B cell (primary cell): ENCODE results near the gene ZFPM1. TPM values are rescaled to one million over a fixed set of nuclear protein-coding genes. Genes with fewer than 3 reads are reported as not detected.

ENCODE experiments used
- ATAC-seq: fragments of 200-7000 bp; cut with Tn5 transposase; one replicate; pipeline ENCODE4 v1.10.0; 2021; ENCODE audit warnings: low read depth, mild to moderate bottlenecking, moderate number of reproducible peaks, moderate library complexity
- CTCF ChIA-PET: fragments of 350-600 bp; sonication (Branson Sonifier 250); formaldehyde crosslinking; loops from one replicate; lab custom pipeline; 2021; ENCODE audit warnings: antibody characterized with exemption, inconsistent platforms; lab: Charles Lee
- POLR2A ChIA-PET: fragments of 350-600 bp; sonication (Branson Sonifier 250); formaldehyde crosslinking; loops from one replicate; lab custom pipeline; 2021; ENCODE audit warnings: antibody characterized with exemption; lab: Charles Lee
- DNase-seq: peaks from one replicate; pipeline ENCODE4 v3.0.0; 2013
- H2AFZ ChIP-seq: 2 replicates; pipeline ENCODE4 v1.6.1; 2012; ENCODE audit warnings: mild to moderate bottlenecking, low read depth, low read length; ENCODE audit not compliant: insufficient read depth, poor library complexity, severe bottlenecking
- H3K27ac ChIP-seq, 2 donors: 1 replicate in 1 of 2; 2 replicates in 1 of 2; pipeline ENCODE4 v1.5.1; 2012 to 2013; ENCODE audit warnings: low read length in 2 of 2, mild to moderate bottlenecking in 2 of 2, moderate library complexity in 1 of 2
- H3K27me3 ChIP-seq, 4 experiments: fragments of 200-600 bp in 1 of 4; sonication (generic) in 1 of 4; replicated peaks in 1 of 4; 1 replicate in 2 of 4; 2 replicates in 2 of 4; pipeline versions ENCODE4 v1.6.1 to v1.7.0; 2013 to 2016; ENCODE audit warnings: low read length in 3 of 4, mild to moderate bottlenecking in 2 of 4, mixed read lengths in 1 of 4, moderate library complexity in 1 of 4; ENCODE audit not compliant: insufficient read depth in 4 of 4, control insufficient read depth in 3 of 4; ENCODE audit errors: control extremely low read depth in 1 of 4
- H3K36me3 ChIP-seq, 2 experiments: replicated peaks in 1 of 2; 1 replicate in 1 of 2; 2 replicates in 1 of 2; pipeline versions ENCODE4 v1.6.1 to v1.7.1; 2013; ENCODE audit warnings: low read length in 1 of 2; ENCODE audit not compliant: insufficient read depth in 2 of 2, control insufficient read depth in 1 of 2; ENCODE audit errors: control extremely low read depth in 1 of 2, extremely low read depth in 1 of 2
- H3K4me1 ChIP-seq, 2 donors: fragments of 200-600 bp in 1 of 2; sonication (generic) in 1 of 2; 1 replicate in 1 of 2; 2 replicates in 1 of 2; pipeline versions ENCODE4 v1.5.1 to v1.6.1; 2013 to 2017; ENCODE audit warnings: low read length in 2 of 2; ENCODE audit not compliant: control insufficient read depth in 2 of 2, insufficient read depth in 2 of 2
- H3K4me2 ChIP-seq: replicated peaks from 2 replicates; pipeline ENCODE3; 2012; ENCODE audit warnings: mild to moderate bottlenecking, low read depth, low read length; ENCODE audit not compliant: poor library complexity, severe bottlenecking
- H3K4me3 ChIP-seq, 5 experiments: fragments of 200-600 bp in 1 of 5; sonication (generic) in 1 of 5; 1 replicate in 3 of 5; 2 replicates in 2 of 5; pipeline versions ENCODE4 v1.5.1 to v1.7.0; 2011 to 2016; ENCODE audit warnings: low read length in 4 of 5, mild to moderate bottlenecking in 4 of 5, low read depth in 2 of 5, control low read depth in 1 of 5, moderate library complexity in 1 of 5; ENCODE audit not compliant: insufficient read depth in 1 of 5; ENCODE audit errors: control extremely low read depth in 1 of 5, extremely low read depth in 1 of 5
- H3K79me2 ChIP-seq: fragments of 200-600 bp; sonication (generic); one replicate; pipeline ENCODE4 v1.6.0; 2016; ENCODE audit warnings: low read length; ENCODE audit not compliant: control insufficient read depth, insufficient read depth
- H3K9ac ChIP-seq: fragments of 200-600 bp; sonication (generic); 2 replicates; pipeline ENCODE4 v1.6.1; 2017; ENCODE audit warnings: mild to moderate bottlenecking, low read length, moderate library complexity
- H3K9me3 ChIP-seq, 3 donors: one replicate each; pipeline versions ENCODE4 v1.6.1 to v1.7.1; 2013; ENCODE audit warnings: low read length in 2 of 3; ENCODE audit not compliant: control insufficient read depth in 2 of 3, insufficient read depth in 1 of 3; ENCODE audit errors: control extremely low read depth in 1 of 3
- H4K20me1 ChIP-seq: 2 replicates; pipeline ENCODE4 v1.6.0; 2012; ENCODE audit warnings: mild to moderate bottlenecking, low read length; ENCODE audit not compliant: insufficient read depth, control insufficient read depth, poor library complexity, severe bottlenecking
- H3K27ac Mint-ChIP-seq: one replicate; pipeline ENCODE4 v1.8.0; 2021; ENCODE audit warnings: mixed read lengths
- H3K27me3 Mint-ChIP-seq: one replicate; pipeline ENCODE4 v1.8.0; 2021; ENCODE audit warnings: mixed read lengths
- H3K4me1 Mint-ChIP-seq: one replicate; pipeline ENCODE4 v1.8.0; 2021; ENCODE audit warnings: mixed read lengths
- H3K4me3 Mint-ChIP-seq: one replicate; pipeline ENCODE4 v1.8.0; 2021; ENCODE audit warnings: mixed read lengths
- H3K9me3 Mint-ChIP-seq: one replicate; pipeline ENCODE4 v1.8.0; 2022; ENCODE audit warnings: mixed read lengths; ENCODE audit not compliant: insufficient read depth
- CTCF ChIP-seq: fragments of 200-600 bp; IDR thresholded peaks from one replicate; pipeline ENCODE4 v1.8.0; 2022; ENCODE audit warnings: antibody characterized with exemption, mild to moderate bottlenecking
- EZH2 ChIP-seq: IDR thresholded peaks from 2 replicates; pipeline ENCODE4 v1.6.1; 2012; ENCODE audit warnings: borderline replicate concordance, low read depth, mild to moderate bottlenecking, moderate library complexity, low read length; ENCODE audit not compliant: insufficient read depth, poor library complexity, severe bottlenecking
- WGBS: methylation state at CpG from one replicate; pipeline ENCODE4 v1.1.5; 2013; ENCODE audit warnings: missing lambda C conversion rate; ENCODE audit not compliant: insufficient coverage; 5-methylcytosine and 5-hydroxymethylcytosine counted together
- intact Hi-C: fragments of 100-400 bp; cut with micrococcal nuclease; formaldehyde crosslinking; loops from one replicate; pipeline ENCODE4 v1.10.0; 2022
- polyA plus RNA-seq: library from polyadenylated mRNA; depleted of rRNA; stranded (reverse); fragments of >200 nt; gene quantifications from 2 replicates; pipeline ENCODE4 v1.2.3, GENCODE V29; 2012
- total RNA-seq, 2 donors: library from RNA; stranded (reverse); fragments of 120-200 nt in 1 of 2; gene quantifications; 1 replicate in 1 of 2; 2 replicates in 1 of 2; pipeline versions ENCODE4 v1.2.3 to v1.2.4, GENCODE V29; 2013 to 2022

Gene ZFPM1
- total and polyA plus RNA-seq, 2 donors (not counting 1 experiment from before 2014, with no cell fraction given), result 4.3 to 34.6 TPM

GRCh38 chr16:88436796-88437195, 16.3 kb upstream of the ZFPM1 start:
- Histone ChIP-seq H3K9ac (no peak overlapping the region), H3K9me3 (peaks cover 0 to 6% (median 0%) of the 10 kb centered on the region in 3 donors), H3K27ac (no peak overlapping the region), H3K36me3 (no peaks in the 10 kb centered on the region), H3K4me1 (no peaks in the 10 kb centered on the region), H3K4me2 (no peak overlapping the region), H4K20me1 (no peaks in the 10 kb centered on the region), H3K4me3 (no peak overlapping the region), H3K27me3 (no peaks in the 10 kb centered on the region), H2AFZ (no peak overlapping the region), H3K79me2 (no peaks in the 10 kb centered on the region)
- intact Hi-C loops, result loop anchor here (2.0 to 10.0 kb wide), 3 partner anchors 562 to 658 kb away; no protein-coding TSS in a partner anchor
- ATAC-seq (no peak), DNase-seq (peak; percentile 27)
- H3K4me3 Mint-ChIP-seq, result no peak overlapping the region
- ChIA-PET POLR2A (interaction anchor here (0.5 kb wide), 1 partner anchor 60 kb away, joined by 5 read pairs; no protein-coding TSS in a partner anchor), CTCF (interaction anchor here (0.7 to 3.8 kb wide), 12 partner anchors 9 to 657 kb away, joined by 3 to 26 read pairs (median 8); no protein-coding TSS in a partner anchor)
- no peaks in the 10 kb centered on the region for H3K27me3 Mint-ChIP-seq
- peaks cover 2% of the 10 kb centered on the region for H3K4me1 Mint-ChIP-seq
- WGBS, result 96% methylated on average over 36 of the region's 36 CpGs
- no peaks in the 10 kb centered on the region for H3K9me3 Mint-ChIP-seq
- no peak overlapping the region for H3K27ac Mint-ChIP-seq
- TF ChIP-seq CTCF (no peak), EZH2 (no peak)

GRCh38 chr16:88437367-88437964, 15.6 kb upstream of the ZFPM1 start:
- Histone ChIP-seq H3K9ac (no peak overlapping the region), H3K9me3 (peaks cover 0 to 6% (median 0%) of the 10 kb centered on the region in 3 donors), H3K4me3 (no peak overlapping the region), H3K4me1 (no peaks in the 10 kb centered on the region), H3K27me3 (no peaks in the 10 kb centered on the region), H3K4me2 (no peak overlapping the region), H4K20me1 (no peaks in the 10 kb centered on the region), H3K79me2 (no peaks in the 10 kb centered on the region), H3K27ac (no peak overlapping the region), H3K36me3 (no peaks in the 10 kb centered on the region), H2AFZ (no peak overlapping the region)
- WGBS, result 61% methylated on average over 54 of the region's 55 CpGs
- peak; percentile 79 for DNase-seq
- intact Hi-C loops, result loop anchor here (2.0 to 10.0 kb wide), 3 partner anchors 563 to 659 kb away; no protein-coding TSS in a partner anchor
- H3K27ac Mint-ChIP-seq, result no peak overlapping the region
- H3K4me1 Mint-ChIP-seq, result no peaks in the 10 kb centered on the region
- ATAC-seq, result peak; percentile 82
- ChIA-PET POLR2A (interaction anchor here (0.5 kb wide), 1 partner anchor 60 kb away, joined by 5 read pairs; no protein-coding TSS in a partner anchor), CTCF (interaction anchor here (0.6 to 3.8 kb wide), 21 partner anchors 12 to 658 kb away, joined by 3 to 26 read pairs (median 4); no protein-coding TSS in a partner anchor)
- H3K9me3 Mint-ChIP-seq, result no peaks in the 10 kb centered on the region
- TF ChIP-seq CTCF, result peak; percentile 87
- TF ChIP-seq EZH2, result no peak
- no peaks in the 10 kb centered on the region for H3K27me3 Mint-ChIP-seq
- no peak overlapping the region for H3K4me3 Mint-ChIP-seq
